RPMI7951 (cell line): ENCODE results near the gene CCL1. TPM values are rescaled to one million over a fixed set of nuclear protein-coding genes. Genes with fewer than 3 reads are reported as not detected.
A peak's percentile ranks its signal among the peaks of the same experiment; 100 is the strongest.

Experiments
- DNase-seq: peaks from one replicate; pipeline ENCODE4 v3.0.0-alpha.2; 2012; ENCODE audit warnings: low read depth
- total RNA-seq: library from RNA; depleted of rRNA; stranded (reverse); fragments of >200 nt; shearing (Covaris generic); gene quantifications from 2 replicates; pipeline ENCODE4 v1.2.3, GENCODE V29; 2014

Gene CCL1
- total RNA-seq, 1 experiment from 2014 or later = not detected

DNA sequence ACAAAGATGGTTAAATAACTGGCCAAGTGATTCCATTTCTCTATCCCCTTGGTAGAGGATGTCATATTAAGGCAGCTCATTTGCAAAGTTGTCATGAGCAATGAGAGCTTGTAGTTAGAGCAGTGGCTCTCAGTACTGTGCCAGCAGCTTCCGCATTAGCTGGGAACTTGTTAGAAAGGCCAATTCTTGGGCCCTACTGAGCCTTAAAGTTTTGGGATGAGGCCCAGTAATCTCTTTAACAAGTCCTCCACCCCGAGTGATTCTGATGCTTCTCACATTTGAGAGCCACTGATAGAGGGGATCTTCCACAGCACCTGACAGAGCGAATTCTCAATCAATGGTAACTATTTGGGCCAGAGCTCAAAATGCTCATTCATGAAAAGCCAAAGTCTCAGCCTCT lies 20.2 kb upstream of the CCL1 start:
- DNase-seq = no peak

- peak; percentile 87 for DNase-seq
Measured at GRCh38 chr17:34382621-34383124, 19.6 kb upstream of the CCL1 start.

DNA sequence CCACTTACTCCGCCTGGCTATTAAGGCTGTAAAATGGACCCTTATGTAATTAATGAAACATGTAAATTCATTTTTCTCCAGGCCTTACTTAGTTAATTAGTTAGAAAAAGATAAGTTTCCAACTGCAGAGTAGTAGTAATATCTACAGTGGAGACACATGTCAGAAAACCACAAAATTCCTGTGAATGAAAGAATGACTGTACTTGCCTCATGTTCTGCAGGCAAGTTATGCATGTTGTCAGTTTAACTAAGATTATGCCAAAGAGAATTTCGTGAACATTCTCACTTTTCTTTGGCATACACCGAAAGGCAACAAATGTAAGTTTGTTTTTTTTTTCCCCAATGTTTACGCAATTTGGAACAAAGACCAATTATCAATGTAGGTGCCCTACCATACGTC lies 16.8 kb upstream of the CCL1 start:
- DNase-seq = peak; percentile 54

DNA sequence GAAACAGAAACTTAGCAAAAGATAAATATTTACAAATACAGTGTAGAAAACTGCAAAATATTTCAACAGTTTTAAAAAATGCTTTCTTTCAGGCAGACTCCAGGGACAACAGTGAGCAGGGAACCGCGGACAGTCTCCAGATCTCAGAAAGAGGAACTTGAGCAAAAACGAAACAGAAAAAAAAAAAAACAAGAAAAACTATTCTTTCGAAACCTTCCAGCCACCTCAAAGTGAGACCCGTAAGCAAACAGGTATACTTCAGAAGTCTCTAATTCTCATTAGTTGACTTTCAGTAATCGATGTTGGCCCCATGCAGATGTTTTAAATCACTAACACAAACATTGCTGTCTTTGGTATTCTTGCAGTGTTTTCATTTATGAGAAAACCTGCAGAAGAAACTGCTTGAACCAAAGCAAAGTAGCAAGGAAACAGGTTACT lies 15.7 kb upstream of the CCL1 start:
- DNase-seq = no peak

GRCh38 chr17:34377078-34377823 lies 14.2 kb upstream of the CCL1 start:
- DNase-seq = no peak

DNA sequence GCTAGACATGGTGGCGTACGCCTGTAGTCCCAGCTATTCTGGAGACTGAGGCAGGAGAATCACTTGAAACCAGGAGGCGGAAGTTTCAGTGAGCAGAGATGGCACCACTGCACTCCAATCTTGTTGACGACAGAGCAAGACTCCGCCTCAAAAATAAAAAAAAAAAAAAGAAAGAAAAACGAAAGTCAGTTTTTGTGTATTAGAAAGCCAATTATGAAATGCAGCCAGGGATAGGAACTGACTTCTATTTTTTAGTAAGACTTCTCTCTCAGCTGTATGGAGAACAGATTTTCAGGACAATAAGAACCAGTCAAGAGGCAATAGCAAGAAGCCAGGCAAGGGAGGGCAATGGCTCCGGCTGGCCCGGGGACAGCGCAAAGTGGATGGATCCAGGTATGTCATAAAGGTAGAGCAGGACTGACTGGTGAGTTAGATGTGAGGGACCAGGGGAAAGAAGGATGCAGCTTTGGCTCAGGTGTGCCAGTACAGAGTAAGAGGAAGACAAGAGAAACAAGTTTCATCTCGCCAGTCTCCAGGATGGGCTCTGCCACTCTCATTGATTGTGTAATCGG lies 12.5 kb upstream of the CCL1 start:
- no peak for DNase-seq

GRCh38 chr17:34374457-34374856 lies 11.4 kb upstream of the CCL1 start:
- DNase-seq = no peak

DNA sequence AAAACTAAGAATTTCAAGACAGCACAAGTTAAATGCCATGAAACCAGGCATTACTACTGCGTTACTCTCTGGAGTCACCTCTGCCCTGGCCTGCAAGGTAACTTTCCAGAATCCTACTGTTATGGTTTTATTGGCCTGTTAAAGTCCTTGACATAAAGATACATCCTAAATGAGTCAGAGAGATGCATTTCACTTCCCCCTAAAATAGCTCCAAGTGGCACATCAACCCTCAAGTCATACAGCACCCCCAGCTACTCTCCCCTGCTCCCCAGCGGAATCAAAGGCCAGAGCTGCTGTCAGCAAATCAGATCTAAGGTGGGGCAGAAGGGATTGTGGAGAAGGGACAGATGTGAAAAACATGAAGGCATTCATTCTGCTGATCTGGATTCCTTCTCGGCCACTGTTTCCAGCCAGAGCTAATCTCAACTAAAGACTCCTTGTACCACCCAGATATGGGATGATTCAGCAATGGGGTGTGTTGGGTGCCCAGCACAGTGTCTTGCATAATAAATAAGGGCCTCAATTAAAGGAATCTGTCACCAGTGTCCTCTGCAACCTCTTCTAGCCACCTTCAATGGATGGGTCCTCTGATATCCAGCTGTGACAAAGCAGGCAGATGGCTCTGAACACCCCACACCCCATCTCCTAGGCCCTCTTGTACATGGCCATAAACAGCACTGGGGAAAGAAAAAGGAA lies 8.5 kb upstream of the CCL1 start:
- DNase-seq = no peak

DNA sequence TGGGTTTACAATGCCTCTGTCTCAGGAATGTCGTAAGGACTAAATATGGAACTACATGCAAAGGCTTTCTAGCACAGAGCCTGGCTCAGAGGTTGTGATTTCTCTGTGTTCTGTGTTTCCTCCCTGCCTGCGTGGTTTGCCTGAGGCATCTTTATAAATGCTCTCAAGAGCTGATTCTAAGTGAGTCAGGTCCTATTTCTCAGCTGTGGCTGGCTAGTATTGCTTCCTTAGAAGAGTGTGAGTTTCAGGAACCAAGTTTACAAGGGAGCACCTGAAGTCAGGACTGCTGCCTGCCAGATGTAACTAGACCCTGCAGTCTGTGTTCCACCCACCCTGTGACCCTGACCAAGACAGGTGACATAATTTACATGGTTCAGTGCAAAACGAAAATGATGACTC lies 8.0 kb upstream of the CCL1 start:
- DNase-seq = peak; percentile 89

GRCh38 chr17:34370376-34370996 lies 7.5 kb upstream of the CCL1 start:
- no peak for DNase-seq

DNA sequence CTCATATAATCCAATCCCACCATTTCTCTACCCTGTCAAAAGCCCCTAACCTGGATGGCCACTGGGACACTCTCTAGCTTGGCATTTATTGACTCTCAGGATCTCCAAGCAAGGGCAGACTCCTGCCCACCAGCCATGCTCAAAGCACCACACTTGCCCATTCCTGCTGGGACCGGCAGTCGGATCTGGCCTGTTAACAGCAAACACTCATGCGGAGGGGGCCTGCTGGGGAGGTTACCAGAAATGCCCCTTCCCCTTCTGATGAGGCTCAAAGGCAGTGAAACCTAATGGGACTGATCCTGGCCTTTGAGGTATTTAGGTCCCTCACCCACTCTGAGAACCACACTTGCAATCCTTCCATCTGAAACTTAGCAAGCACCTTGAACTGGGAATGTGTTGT lies 6.5 kb upstream of the CCL1 start:
- no peak for DNase-seq

DNA sequence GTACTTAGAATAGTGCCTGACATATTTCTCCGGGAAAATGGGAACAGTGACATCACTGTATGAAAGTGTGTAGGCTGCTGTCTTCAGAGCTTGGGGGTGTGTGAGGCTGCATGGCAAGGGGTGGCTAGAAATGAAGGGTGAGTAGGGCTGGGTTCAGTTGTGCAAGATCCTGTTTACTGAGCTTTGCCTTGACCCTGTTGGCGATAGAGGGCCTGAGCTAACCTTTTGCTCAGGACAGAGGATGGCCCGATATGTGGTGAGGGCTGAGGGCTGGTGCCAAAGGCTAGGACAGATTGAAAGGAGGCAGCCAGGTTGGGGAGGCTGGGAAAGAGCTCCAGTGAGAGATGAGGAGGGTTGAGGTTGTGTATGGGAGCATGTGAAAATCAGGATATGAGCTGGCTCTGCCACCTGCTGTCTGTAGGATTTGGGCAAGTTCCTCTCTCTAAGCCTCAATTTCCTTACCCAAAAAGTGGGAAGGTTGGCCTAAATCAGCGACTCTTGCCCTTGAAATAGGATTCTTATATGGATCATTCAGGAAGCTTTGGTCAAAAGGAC lies 6.0 kb upstream of the CCL1 start:
- no peak for DNase-seq

GRCh38 chr17:34368196-34368945 lies 5.3 kb upstream of the CCL1 start:
- no peak for DNase-seq

- no peak for DNase-seq
Measured at GRCh38 chr17:34367486-34368195, 4.6 kb upstream of the CCL1 start.

- DNase-seq = no peak
Measured at GRCh38 chr17:34366529-34367107, 3.6 kb upstream of the CCL1 start.

DNA sequence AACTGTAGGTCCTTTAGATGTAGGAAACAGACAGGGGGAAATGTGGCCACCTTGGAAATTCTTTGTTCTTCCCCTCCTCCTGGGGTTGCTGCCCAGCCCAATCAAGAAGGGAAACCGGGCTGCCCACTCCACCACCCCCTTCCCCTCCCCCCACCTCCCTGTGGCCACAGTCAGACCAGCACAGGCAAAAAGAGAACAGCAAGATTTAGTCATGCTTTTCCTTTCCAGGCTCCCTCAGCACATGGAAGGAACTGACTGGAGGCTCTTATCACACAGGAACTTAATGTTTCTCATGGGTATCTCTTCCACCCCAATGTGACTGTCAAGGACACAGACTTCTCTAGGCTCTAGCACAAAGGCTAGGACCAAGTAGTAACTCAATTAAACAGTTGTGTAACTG lies 3.0 kb upstream of the CCL1 start:
- no peak for DNase-seq

DNA sequence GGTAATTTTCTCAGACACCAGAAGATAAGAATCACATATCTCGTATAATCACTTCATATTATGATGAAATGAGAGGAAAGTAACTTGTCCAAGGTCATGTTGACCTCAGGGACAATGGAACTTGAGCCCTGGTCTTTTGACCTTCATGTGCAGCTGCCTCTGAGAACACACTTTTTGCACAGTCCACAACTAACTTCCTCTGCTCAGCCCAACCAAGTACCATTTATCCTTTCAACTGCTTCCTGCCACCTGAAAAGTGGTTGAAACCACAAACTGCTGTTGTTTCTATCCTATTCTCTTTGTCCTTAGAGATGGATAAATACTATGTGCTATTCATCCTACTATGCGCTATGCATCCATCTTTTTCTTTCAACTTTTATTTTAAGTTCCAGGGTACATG lies 2.3 kb upstream of the CCL1 start:
- no peak for DNase-seq

GRCh38 chr17:34364751-34365150 lies 1.7 kb upstream of the CCL1 start:
- no peak for DNase-seq

DNA sequence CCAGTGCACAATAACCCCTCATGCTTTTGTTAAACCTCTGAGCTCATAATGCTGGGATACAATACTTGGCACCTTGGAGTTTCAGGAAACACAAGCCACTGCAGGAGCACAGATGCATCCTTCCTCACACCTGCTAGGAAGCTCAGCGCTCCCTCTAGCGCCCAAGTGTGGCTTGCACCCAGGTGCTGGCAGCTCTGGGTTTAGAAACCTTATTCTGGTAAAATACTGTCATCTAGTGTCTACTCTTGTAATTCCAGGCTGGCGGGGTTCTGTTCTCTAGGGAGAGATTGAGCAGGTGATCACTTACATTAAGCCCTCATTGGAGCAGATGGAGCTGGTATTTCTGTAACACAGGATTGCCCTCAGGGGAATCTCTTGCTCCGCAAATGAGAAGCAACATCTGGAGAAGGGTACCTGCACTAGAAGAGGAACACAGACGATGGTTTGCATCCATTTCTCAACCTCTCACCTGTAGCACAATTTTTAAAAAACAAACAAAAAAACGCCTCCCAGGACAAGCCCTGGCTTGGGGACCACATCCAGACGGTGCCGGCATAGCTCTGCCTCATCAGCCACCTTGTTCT lies 1.5 kb downstream of the CCL1 start:
- DNase-seq = peak; percentile 81
